Measurements from ENCODE around the gene ATG16L2. TPM values are rescaled to one million over a fixed set of nuclear protein-coding genes. Genes with fewer than 3 reads are reported as not detected.
A peak's percentile ranks its signal among the peaks of the same experiment; 100 is the strongest.

The ATG16L2 gene
- total and polyA plus RNA-seq, 9 of the 15 experiments (the other 6 are each of a cell fraction or from before 2014, with no cell fraction given), result 0.18 to 11.2 (median 6.2) TPM

DNA sequence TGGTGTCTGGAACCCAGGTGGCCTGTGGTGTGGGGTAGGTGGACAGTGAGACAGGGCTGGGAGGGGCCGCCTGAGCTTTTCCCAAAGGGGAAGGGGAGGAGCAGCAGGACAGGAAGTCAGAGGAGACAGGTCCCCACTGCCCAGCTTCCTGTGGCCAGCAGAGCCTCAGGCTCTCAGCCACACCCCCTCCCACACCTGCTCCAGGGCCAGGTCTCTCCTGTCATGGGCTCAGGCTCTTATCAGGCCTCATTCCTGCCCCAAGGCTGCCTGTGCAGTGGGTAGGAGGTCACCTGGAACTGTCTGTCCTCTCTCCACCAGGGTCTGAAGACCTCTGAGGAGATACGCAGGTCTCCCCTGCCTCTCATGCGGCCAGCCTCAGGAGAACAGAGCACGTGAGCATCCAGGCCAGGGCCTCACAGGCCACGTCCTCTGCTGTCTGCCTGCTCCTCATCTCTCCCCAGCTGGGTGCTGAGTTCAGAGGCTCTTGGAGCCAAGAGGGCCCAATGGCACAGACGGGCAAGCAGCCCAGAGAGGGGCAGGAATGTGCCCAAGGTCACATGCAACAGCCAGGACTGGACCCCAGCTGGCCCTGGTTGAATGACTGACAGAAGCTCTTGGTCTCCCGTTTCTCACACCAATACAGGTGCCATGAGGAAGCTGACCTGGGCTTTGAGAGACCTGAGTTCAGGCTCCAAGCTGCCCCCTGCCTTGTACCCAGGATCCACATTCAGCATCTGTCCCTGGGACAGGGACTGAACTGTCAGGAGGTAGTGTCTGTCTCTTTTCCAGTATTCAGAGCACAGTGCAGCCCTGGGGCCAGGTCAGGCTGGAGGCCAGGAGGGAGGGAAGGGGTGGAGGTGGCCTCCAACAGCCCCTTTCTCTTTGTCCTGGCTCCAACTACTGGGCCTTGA lies 37.1 kb upstream of the ATG16L2 start (continued):
- TF ChIP-seq, protein P1, sequence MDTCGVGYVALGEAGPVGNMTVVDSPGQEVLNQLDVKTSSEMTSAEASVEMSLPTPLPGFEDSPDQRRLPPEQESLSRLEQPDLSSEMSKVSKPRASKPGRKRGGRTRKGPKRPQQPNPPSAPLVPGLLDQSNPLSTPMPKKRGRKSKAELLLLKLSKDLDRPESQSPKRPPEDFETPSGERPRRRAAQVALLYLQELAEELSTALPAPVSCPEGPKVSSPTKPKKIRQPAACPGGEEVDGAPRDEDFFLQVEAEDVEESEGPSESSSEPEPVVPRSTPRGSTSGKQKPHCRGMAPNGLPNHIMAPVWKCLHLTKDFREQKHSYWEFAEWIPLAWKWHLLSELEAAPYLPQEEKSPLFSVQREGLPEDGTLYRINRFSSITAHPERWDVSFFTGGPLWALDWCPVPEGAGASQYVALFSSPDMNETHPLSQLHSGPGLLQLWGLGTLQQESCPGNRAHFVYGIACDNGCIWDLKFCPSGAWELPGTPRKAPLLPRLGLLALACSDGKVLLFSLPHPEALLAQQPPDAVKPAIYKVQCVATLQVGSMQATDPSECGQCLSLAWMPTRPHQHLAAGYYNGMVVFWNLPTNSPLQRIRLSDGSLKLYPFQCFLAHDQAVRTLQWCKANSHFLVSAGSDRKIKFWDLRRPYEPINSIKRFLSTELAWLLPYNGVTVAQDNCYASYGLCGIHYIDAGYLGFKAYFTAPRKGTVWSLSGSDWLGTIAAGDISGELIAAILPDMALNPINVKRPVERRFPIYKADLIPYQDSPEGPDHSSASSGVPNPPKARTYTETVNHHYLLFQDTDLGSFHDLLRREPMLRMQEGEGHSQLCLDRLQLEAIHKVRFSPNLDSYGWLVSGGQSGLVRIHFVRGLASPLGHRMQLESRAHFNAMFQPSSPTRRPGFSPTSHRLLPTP (IDR thresholded peaks at IDR 0.05; ENCODE audit: borderline replicate concordance, extremely low read depth, insufficient read length), result no peak
- no peak for TF ChIP-seq TCF7 (IDR thresholded peaks at IDR 0.05; ENCODE audit: borderline replicate concordance)
- TF ChIP-seq, protein P2, sequence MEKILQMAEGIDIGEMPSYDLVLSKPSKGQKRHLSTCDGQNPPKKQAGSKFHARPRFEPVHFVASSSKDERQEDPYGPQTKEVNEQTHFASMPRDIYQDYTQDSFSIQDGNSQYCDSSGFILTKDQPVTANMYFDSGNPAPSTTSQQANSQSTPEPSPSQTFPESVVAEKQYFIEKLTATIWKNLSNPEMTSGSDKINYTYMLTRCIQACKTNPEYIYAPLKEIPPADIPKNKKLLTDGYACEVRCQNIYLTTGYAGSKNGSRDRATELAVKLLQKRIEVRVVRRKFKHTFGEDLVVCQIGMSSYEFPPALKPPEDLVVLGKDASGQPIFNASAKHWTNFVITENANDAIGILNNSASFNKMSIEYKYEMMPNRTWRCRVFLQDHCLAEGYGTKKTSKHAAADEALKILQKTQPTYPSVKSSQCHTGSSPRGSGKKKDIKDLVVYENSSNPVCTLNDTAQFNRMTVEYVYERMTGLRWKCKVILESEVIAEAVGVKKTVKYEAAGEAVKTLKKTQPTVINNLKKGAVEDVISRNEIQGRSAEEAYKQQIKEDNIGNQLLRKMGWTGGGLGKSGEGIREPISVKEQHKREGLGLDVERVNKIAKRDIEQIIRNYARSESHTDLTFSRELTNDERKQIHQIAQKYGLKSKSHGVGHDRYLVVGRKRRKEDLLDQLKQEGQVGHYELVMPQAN (IDR thresholded peaks at IDR 0.05; ENCODE audit: borderline replicate concordance), result peak; percentile 77; the same call in 1 of the 2 replicates
- no peak for TF ChIP-seq SMAD2 (IDR thresholded peaks at IDR 0.05; ENCODE audit: low read depth, low read length)
- TF ChIP-seq JUND (IDR thresholded peaks at IDR 0.05; ENCODE audit: borderline replicate concordance, low read depth, low read length), result 0 out of 2 replicates have a peak, but pooled peaks have one; percentile 23
- TF ChIP-seq JUND (tag; IDR thresholded peaks at IDR 0.05; ENCODE audit: borderline replicate concordance, low read depth, low read length), result no peak
- TF ChIP-seq, protein P3, sequence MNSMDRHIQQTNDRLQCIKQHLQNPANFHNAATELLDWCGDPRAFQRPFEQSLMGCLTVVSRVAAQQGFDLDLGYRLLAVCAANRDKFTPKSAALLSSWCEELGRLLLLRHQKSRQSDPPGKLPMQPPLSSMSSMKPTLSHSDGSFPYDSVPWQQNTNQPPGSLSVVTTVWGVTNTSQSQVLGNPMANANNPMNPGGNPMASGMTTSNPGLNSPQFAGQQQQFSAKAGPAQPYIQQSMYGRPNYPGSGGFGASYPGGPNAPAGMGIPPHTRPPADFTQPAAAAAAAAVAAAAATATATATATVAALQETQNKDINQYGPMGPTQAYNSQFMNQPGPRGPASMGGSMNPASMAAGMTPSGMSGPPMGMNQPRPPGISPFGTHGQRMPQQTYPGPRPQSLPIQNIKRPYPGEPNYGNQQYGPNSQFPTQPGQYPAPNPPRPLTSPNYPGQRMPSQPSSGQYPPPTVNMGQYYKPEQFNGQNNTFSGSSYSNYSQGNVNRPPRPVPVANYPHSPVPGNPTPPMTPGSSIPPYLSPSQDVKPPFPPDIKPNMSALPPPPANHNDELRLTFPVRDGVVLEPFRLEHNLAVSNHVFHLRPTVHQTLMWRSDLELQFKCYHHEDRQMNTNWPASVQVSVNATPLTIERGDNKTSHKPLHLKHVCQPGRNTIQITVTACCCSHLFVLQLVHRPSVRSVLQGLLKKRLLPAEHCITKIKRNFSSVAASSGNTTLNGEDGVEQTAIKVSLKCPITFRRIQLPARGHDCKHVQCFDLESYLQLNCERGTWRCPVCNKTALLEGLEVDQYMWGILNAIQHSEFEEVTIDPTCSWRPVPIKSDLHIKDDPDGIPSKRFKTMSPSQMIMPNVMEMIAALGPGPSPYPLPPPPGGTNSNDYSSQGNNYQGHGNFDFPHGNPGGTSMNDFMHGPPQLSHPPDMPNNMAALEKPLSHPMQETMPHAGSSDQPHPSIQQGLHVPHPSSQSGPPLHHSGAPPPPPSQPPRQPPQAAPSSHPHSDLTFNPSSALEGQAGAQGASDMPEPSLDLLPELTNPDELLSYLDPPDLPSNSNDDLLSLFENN (IDR thresholded peaks at IDR 0.05; ENCODE audit: low read depth in 2 of 2, low read length in 2 of 2), result no peak
- TF ChIP-seq, protein P4, sequence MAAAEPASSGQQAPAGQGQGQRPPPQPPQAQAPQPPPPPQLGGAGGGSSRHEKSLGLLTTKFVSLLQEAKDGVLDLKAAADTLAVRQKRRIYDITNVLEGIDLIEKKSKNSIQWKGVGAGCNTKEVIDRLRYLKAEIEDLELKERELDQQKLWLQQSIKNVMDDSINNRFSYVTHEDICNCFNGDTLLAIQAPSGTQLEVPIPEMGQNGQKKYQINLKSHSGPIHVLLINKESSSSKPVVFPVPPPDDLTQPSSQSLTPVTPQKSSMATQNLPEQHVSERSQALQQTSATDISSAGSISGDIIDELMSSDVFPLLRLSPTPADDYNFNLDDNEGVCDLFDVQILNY (CRISPR knock-in tag; IDR thresholded peaks at IDR 0.05), result no peak
- TF ChIP-seq CCNT2 (IDR thresholded peaks at IDR 0.05; ENCODE audit: borderline replicate concordance, extremely low read depth, insufficient read length, low read depth, low read length), result peak; percentile 32

Measured in K562 (cell line).